CD4-positive, CD25-positive, alpha-beta regulatory T cell (primary cell): Measurements from ENCODE around the gene SPRYD3. TPM values are rescaled to one million over a fixed set of nuclear protein-coding genes. Genes with fewer than 3 reads are reported as not detected.

ENCODE experiments used
- ATAC-seq, 2 donors: fragments of 150-1000 bp; cut with Tn5 transposase; one replicate each; pipeline ENCODE4 v1.10.0; 2021; ENCODE audit warnings: low read depth in 2 of 2, moderate number of reproducible peaks in 2 of 2, moderate library complexity in 1 of 2
- DNase-seq, 3 donors: peaks; one replicate each; pipeline versions ENCODE4 v3.0.0 to v3.0.0-alpha.2; 2012 to 2022; ENCODE audit warnings: mixed read lengths in 1 of 3
- H3K27ac ChIP-seq: one replicate; pipeline ENCODE4 v1.7.0; 2013; ENCODE audit warnings: mild to moderate bottlenecking, low read length; ENCODE audit not compliant: insufficient read depth, poor library complexity, severe bottlenecking
- H3K27me3 ChIP-seq: one replicate; pipeline ENCODE4 v1.7.0; 2013; ENCODE audit warnings: low read length; ENCODE audit not compliant: control insufficient read depth, insufficient read depth
- H3K36me3 ChIP-seq: one replicate; pipeline ENCODE4 v1.7.0; 2013; ENCODE audit warnings: mild to moderate bottlenecking, low read length, moderate library complexity; ENCODE audit not compliant: control insufficient read depth, insufficient read depth
- H3K4me1 ChIP-seq: 2 replicates; pipeline ENCODE4 v1.7.0; 2013; ENCODE audit warnings: mild to moderate bottlenecking, low read length; ENCODE audit not compliant: insufficient read depth, control insufficient read depth, poor library complexity, severe bottlenecking
- H3K4me3 ChIP-seq: one replicate; pipeline ENCODE4 v1.7.0; 2013; ENCODE audit warnings: low read depth, mild to moderate bottlenecking, low read length, moderate library complexity
- H3K9me3 ChIP-seq, 2 experiments: 1 replicate in 1 of 2; 2 replicates in 1 of 2; pipeline ENCODE4 v1.7.0; 2013; ENCODE audit warnings: low read length in 2 of 2, mild to moderate bottlenecking in 1 of 2, moderate library complexity in 1 of 2; ENCODE audit not compliant: control insufficient read depth in 2 of 2
- H3K27ac Mint-ChIP-seq, 3 donors: one replicate each; pipeline ENCODE4 v1.8.0; 2020 to 2022; ENCODE audit warnings: mild to moderate bottlenecking in 3 of 3, mixed read lengths in 3 of 3, moderate library complexity in 2 of 3
- H3K27me3 Mint-ChIP-seq: one replicate; pipeline ENCODE4 v1.8.0; 2022; ENCODE audit warnings: mild to moderate bottlenecking, mixed read lengths
- H3K36me3 Mint-ChIP-seq: one replicate; pipeline ENCODE4 v1.8.0; 2020; ENCODE audit warnings: mixed read lengths
- H3K4me1 Mint-ChIP-seq, 4 donors: one replicate each; pipeline ENCODE4 v1.8.0; 2020 to 2022; ENCODE audit warnings: mixed read lengths in 4 of 4, mild to moderate bottlenecking in 1 of 4
- H3K4me3 Mint-ChIP-seq, 4 donors: one replicate each; pipeline ENCODE4 v1.8.0; 2020 to 2022; ENCODE audit warnings: mild to moderate bottlenecking in 4 of 4, mixed read lengths in 4 of 4, moderate library complexity in 3 of 4
- H3K9me3 Mint-ChIP-seq, 7 donors: one replicate each; pipeline ENCODE4 v1.8.0; 2020 to 2022; ENCODE audit warnings: mixed read lengths in 7 of 7, mild to moderate bottlenecking in 3 of 7, moderate library complexity in 2 of 7
- polyA plus RNA-seq, 4 donors: library from polyadenylated mRNA; unstranded; fragments of 300-500 nt; fragmentation: Illumina TruSeq; gene quantifications; one replicate each; pipeline ENCODE4 v1.2.3, GENCODE V29; 2021
- total RNA-seq: library from RNA; stranded (reverse); gene quantifications from one replicate; pipeline ENCODE4 v1.2.3, GENCODE V29; 2022

Gene SPRYD3, protein sequence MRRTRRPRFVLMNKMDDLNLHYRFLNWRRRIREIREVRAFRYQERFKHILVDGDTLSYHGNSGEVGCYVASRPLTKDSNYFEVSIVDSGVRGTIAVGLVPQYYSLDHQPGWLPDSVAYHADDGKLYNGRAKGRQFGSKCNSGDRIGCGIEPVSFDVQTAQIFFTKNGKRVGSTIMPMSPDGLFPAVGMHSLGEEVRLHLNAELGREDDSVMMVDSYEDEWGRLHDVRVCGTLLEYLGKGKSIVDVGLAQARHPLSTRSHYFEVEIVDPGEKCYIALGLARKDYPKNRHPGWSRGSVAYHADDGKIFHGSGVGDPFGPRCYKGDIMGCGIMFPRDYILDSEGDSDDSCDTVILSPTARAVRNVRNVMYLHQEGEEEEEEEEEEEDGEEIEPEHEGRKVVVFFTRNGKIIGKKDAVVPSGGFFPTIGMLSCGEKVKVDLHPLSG
- total RNA-seq (25.9 TPM), polyA plus RNA-seq (10 to 100 TPM; 34.1 to 59.2 (median 45.9) TPM)

- ATAC-seq, result peak; percentile 97 to 99
- peak within 1 kb of the TSS; percentile 93 for H3K4me3 ChIP-seq
- peak within 1 kb of the TSS; percentile 85 for H3K27ac ChIP-seq
- peaks cover 27% of the 10 kb centered on the region for H3K36me3 ChIP-seq
- peak; percentile 97 to 98 (median 97) for DNase-seq
- peaks cover 16% of the 10 kb centered on the region for H3K36me3 Mint-ChIP-seq
- H3K4me3 Mint-ChIP-seq, result peak within 1 kb of the TSS; percentile 94 to 99 (median 97)
- peaks cover 10% of the 10 kb centered on the region for H3K27me3 Mint-ChIP-seq
- H3K9me3 Mint-ChIP-seq, result peaks cover 0 to 2% (median 0%) of the 10 kb centered on the region in 7 donors
- H3K9me3 ChIP-seq, result no peaks in the 10 kb centered on the region
- H3K27ac Mint-ChIP-seq, result peak within 1 kb of the TSS; percentile 95 to 98 (median 97)
- H3K27me3 ChIP-seq, result no peaks in the 10 kb centered on the region
- peaks cover 27% of the 10 kb centered on the region for H3K4me1 ChIP-seq
- peaks cover 0 to 56% (median 39%) of the 10 kb centered on the region in 4 donors for H3K4me1 Mint-ChIP-seq
These were observed at the start of gene SPRYD3 for GRCh38 chr12:53079226-53080117. SPRYD3 (minus strand) TSS chr12:53079390; CDS start chr12:53079333, 57 bp downstream.

- Mint-ChIP-seq H3K4me1 (peaks cover 0 to 4% (median 0%) of the 10 kb centered on the region in 4 donors), H3K27me3 (peaks cover 45% of the 10 kb centered on the region), H3K9me3 (no peaks in the 10 kb centered on the region), H3K27ac (no peak overlapping the region), H3K4me3 (no peak overlapping the region), H3K36me3 (no peaks in the 10 kb centered on the region)
- H3K36me3 ChIP-seq, result no peaks in the 10 kb centered on the region
- H3K27ac ChIP-seq, result no peak overlapping the region
- no peaks in the 10 kb centered on the region for H3K4me1 ChIP-seq
- no peaks in the 10 kb centered on the region for H3K27me3 ChIP-seq
- no peaks in the 10 kb centered on the region for H3K9me3 ChIP-seq
- no peak for ATAC-seq
- no peak for DNase-seq
- no peak overlapping the region for H3K4me3 ChIP-seq
These were observed 48.0 kb upstream of the SPRYD3 start for GRCh38 chr12:53127169-53127568.

DNA sequence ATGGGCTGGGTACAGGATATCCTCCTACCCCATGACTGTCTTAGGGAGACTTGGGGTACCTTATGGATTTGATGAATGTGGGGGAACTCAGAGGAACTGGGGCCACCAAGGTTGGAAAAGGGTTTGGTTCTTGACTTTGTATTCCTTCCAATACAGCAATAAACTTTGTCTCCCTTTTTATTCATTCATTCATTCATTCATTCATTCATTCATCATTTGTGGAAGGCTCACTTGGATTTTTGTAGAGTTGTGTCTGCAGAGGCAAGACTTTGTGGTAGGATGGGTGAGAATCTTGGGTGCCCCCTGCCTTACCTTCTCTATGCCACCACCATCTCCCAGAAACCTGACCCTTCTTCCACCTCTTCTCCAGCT, 45.1 kb upstream of the SPRYD3 start:
- no peak overlapping the region for H3K4me3 Mint-ChIP-seq
- Histone ChIP-seq H3K27ac (no peak overlapping the region), H3K4me1 (no peaks in the 10 kb centered on the region), H3K4me3 (no peak overlapping the region), H3K9me3 (no peaks in the 10 kb centered on the region), H3K27me3 (no peaks in the 10 kb centered on the region), H3K36me3 (no peaks in the 10 kb centered on the region)
- H3K36me3 Mint-ChIP-seq, result no peaks in the 10 kb centered on the region
- no peaks in the 10 kb centered on the region for H3K9me3 Mint-ChIP-seq
- H3K27me3 Mint-ChIP-seq, result peaks cover 35% of the 10 kb centered on the region
- ATAC-seq (no peak), DNase-seq (no peak)
- H3K27ac Mint-ChIP-seq, result no peak overlapping the region
- H3K4me1 Mint-ChIP-seq, result peaks cover 0 to 4% (median 0%) of the 10 kb centered on the region in 4 donors

DNA sequence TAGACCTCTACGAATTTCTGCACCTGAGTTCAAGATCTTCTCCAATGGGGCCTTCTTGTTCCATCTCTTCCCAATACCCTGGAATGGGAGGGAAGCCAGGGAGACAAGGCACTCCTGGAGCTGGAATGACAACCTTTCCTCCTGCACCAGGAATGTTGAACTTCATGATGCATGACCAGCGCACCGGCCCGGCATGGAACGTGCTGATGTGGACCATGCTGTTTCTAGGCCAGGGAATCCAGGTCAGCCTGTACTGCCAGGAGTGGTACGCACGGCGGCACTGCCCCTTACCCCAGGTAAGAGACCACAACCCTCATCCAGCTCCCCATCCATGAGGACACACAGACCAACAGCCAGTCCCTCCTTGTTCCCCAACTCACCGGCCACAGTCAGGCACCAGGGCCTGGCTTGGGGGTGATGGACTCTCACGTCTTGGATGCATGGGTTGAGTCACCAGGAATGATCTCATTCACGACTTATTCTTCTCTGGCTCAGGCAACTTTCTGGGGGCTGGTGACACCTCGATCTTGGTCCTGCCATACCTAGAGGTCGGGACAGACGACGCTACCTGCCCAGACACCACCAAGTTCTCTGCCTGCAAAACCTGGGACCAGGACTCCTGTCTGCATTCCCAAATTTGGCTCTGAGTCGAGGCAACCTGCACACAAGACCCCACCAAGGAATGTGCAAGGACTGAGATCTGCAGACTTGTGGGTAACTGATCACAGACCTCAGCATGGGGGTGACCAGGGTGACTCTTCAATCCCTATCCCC, 44.6 kb upstream of the SPRYD3 start:
- no peak overlapping the region for H3K4me3 ChIP-seq
- Mint-ChIP-seq H3K27me3 (peaks cover 30% of the 10 kb centered on the region), H3K4me3 (no peak overlapping the region), H3K36me3 (no peaks in the 10 kb centered on the region), H3K4me1 (peaks cover 0 to 4% (median 0%) of the 10 kb centered on the region in 4 donors), H3K9me3 (no peaks in the 10 kb centered on the region), H3K27ac (no peak overlapping the region)
- ATAC-seq (no peak), DNase-seq (no peak)
- no peaks in the 10 kb centered on the region for H3K9me3 ChIP-seq
- no peaks in the 10 kb centered on the region for H3K36me3 ChIP-seq
- no peaks in the 10 kb centered on the region for H3K4me1 ChIP-seq
- H3K27ac ChIP-seq, result no peak overlapping the region
- no peaks in the 10 kb centered on the region for H3K27me3 ChIP-seq

GRCh38 chr12:53122961-53123468, 43.8 kb upstream of the SPRYD3 start:
- no peak for ATAC-seq
- H3K4me1 ChIP-seq, result no peaks in the 10 kb centered on the region
- H3K4me3 ChIP-seq, result no peak overlapping the region
- no peaks in the 10 kb centered on the region for H3K9me3 Mint-ChIP-seq
- no peaks in the 10 kb centered on the region for H3K36me3 ChIP-seq
- no peaks in the 10 kb centered on the region for H3K36me3 Mint-ChIP-seq
- H3K9me3 ChIP-seq, result no peaks in the 10 kb centered on the region
- peaks cover 0 to 4% (median 0%) of the 10 kb centered on the region in 4 donors for H3K4me1 Mint-ChIP-seq
- DNase-seq, result no peak
- H3K27me3 Mint-ChIP-seq, result peaks cover 29% of the 10 kb centered on the region
- no peak overlapping the region for H3K4me3 Mint-ChIP-seq
- H3K27me3 ChIP-seq, result no peaks in the 10 kb centered on the region
- no peak overlapping the region for H3K27ac Mint-ChIP-seq
- H3K27ac ChIP-seq, result no peak overlapping the region

DNA sequence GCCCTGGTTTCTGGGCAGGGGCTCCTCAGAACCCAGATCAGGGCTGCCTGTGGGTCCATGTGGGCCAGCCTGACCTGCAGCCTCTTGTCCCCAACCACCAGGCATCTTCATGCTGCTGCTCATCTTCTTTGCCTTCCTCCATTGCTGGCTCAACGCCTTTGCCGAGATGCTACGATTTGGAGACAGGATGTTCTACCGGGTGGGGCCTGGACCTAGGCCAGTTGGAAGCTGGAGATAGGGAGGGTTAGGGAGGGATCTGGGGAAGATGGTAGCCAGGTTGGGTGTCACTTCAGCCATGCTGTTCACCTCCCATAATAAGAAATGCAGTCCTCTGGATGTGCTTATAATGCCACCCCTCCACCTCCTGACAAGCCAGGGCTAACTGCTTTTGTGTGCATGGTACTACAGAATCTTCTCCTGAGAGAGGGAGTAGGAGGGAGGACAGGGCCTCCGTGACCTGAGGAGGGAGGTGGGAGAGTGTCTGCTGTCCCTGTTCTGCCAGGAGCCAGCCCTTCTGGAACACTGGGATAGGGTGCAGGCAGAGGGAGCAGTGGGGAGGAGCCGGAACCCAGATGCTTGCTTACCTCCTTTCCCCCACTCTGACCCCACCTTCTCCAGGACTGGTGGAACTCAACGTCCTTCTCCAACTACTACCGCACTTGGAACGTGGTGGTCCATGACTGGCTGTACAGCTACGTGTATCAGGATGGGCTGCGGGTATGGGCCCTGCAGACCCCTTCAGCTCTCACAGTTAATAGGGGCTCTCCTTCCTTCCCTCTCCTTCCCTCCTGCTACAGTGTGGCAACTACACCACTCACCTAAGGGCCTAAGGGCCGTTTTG, 41.7 kb upstream of the SPRYD3 start:
- ATAC-seq, result no peak
- Mint-ChIP-seq H3K27ac (no peak overlapping the region), H3K36me3 (no peaks in the 10 kb centered on the region), H3K4me3 (no peak overlapping the region), H3K27me3 (peaks cover 18% of the 10 kb centered on the region), H3K4me1 (no peaks in the 10 kb centered on the region), H3K9me3 (no peaks in the 10 kb centered on the region)
- H3K27me3 ChIP-seq, result no peaks in the 10 kb centered on the region
- H3K4me1 ChIP-seq, result no peaks in the 10 kb centered on the region
- H3K4me3 ChIP-seq, result no peak overlapping the region
- H3K36me3 ChIP-seq, result no peaks in the 10 kb centered on the region
- H3K27ac ChIP-seq, result no peak overlapping the region
- no peak for DNase-seq
- H3K9me3 ChIP-seq, result no peaks in the 10 kb centered on the region
